CD4-positive, alpha-beta memory T cell (primary cell): ENCODE data around the gene EPB41L5. TPM values are rescaled to one million over a fixed set of nuclear protein-coding genes. Genes with fewer than 3 reads are reported as not detected.
A peak's percentile ranks its signal among the peaks of the same experiment; 100 is the strongest.

ENCODE experiments used
- CTCF ChIA-PET: fragments of 350-600 bp; sonication (Branson Sonifier 250); formaldehyde crosslinking; loops from one replicate; lab custom pipeline; 2021; ENCODE audit warnings: inconsistent platforms; ENCODE audit not compliant: partially characterized antibody; lab: Charles Lee
- POLR2A ChIA-PET: fragments of 350-600 bp; sonication (Branson Sonifier 250); formaldehyde crosslinking; loops from one replicate; lab custom pipeline; 2021; ENCODE audit not compliant: partially characterized antibody; lab: Charles Lee
- DNase-seq, 5 donors: peaks; one replicate each; pipeline versions ENCODE4 v3.0.0 to v3.0.0-alpha.2; 2020 to 2022; ENCODE audit warnings: mixed read lengths in 1 of 5
- H3K27ac ChIP-seq: one replicate; pipeline ENCODE4 v1.7.0; 2013; ENCODE audit warnings: low read depth, low read length
- H3K27me3 ChIP-seq: 2 replicates; pipeline ENCODE4 v1.7.0; 2013; ENCODE audit warnings: mild to moderate bottlenecking, low read length, moderate library complexity; ENCODE audit not compliant: insufficient read depth
- H3K36me3 ChIP-seq: 2 replicates; pipeline ENCODE4 v1.7.0; 2013; ENCODE audit warnings: mild to moderate bottlenecking, low read length, moderate library complexity; ENCODE audit not compliant: insufficient read depth
- H3K4me1 ChIP-seq: 2 replicates; pipeline ENCODE4 v1.7.0; 2013; ENCODE audit warnings: mild to moderate bottlenecking, low read length, moderate library complexity; ENCODE audit not compliant: insufficient read depth
- H3K4me3 ChIP-seq, 2 donors: one replicate each; pipeline ENCODE4 v1.7.0; 2013; ENCODE audit warnings: low read length in 2 of 2, mild to moderate bottlenecking in 1 of 2
- H3K9me3 ChIP-seq, 2 donors: one replicate each; pipeline ENCODE4 v1.7.0; 2013; ENCODE audit warnings: low read length in 2 of 2, control low read depth in 1 of 2; ENCODE audit not compliant: control insufficient read depth in 1 of 2
- H3K27ac Mint-ChIP-seq, 7 donors: one replicate each; pipeline ENCODE4 v1.8.0; 2020 to 2021; ENCODE audit warnings: mixed read lengths in 7 of 7, mild to moderate bottlenecking in 6 of 7, inconsistent platforms in 3 of 7, moderate library complexity in 3 of 7
- H3K27me3 Mint-ChIP-seq, 2 donors: one replicate each; pipeline ENCODE4 v1.8.0; 2020 to 2021; ENCODE audit warnings: mixed read lengths in 2 of 2
- H3K36me3 Mint-ChIP-seq, 2 donors: one replicate each; pipeline ENCODE4 v1.8.0; 2020 to 2021; ENCODE audit warnings: mixed read lengths in 2 of 2, inconsistent platforms in 1 of 2, mild to moderate bottlenecking in 1 of 2
- H3K4me1 Mint-ChIP-seq, 4 donors: one replicate each; pipeline ENCODE4 v1.8.0; 2020 to 2021; ENCODE audit warnings: mixed read lengths in 4 of 4, mild to moderate bottlenecking in 1 of 4
- H3K4me3 Mint-ChIP-seq, 8 donors: one replicate each; pipeline ENCODE4 v1.8.0; 2020 to 2021; ENCODE audit warnings: mixed read lengths in 8 of 8, mild to moderate bottlenecking in 7 of 8, moderate library complexity in 6 of 8, inconsistent platforms in 3 of 8
- H3K9me3 Mint-ChIP-seq, 8 donors: one replicate each; pipeline ENCODE4 v1.8.0; 2020 to 2021; ENCODE audit warnings: mixed read lengths in 8 of 8, mild to moderate bottlenecking in 5 of 8, inconsistent platforms in 3 of 8, moderate library complexity in 1 of 8
- intact Hi-C: fragments of 100-400 bp; cut with micrococcal nuclease; formaldehyde crosslinking; loops from one replicate; pipeline ENCODE4 v1.15.1; 2023
- polyA plus RNA-seq, 2 donors: library from polyadenylated mRNA; unstranded; fragments of 300-500 nt; fragmentation: Illumina TruSeq; gene quantifications; one replicate each; pipeline ENCODE4 v1.2.3, GENCODE V29; 2021
- total RNA-seq, 2 experiments: library from RNA; stranded (reverse); gene quantifications; one replicate each; pipeline ENCODE4 v1.2.3, GENCODE V29; 2021

EPB41L5 gene
- total and polyA plus RNA-seq, 4 experiments from 2014 or later: 1.4 to 6.2 (median 4.1) TPM

GRCh38 chr2:120221616-120222015 is 208.7 kb downstream of the EPB41L5 start:
- Mint-ChIP-seq H3K4me3 (peak overlapping the region; percentile 75 to 89 (median 86)), H3K9me3 (peaks cover 0 to 7% (median 0%) of the 10 kb centered on the region in 8 donors), H3K27ac (peak overlapping the region in 5 of 7 donors; percentile 48 to 97 (median 78)), H3K27me3 (no peaks in the 10 kb centered on the region), H3K36me3 (peaks cover 20 to 33% of the 10 kb centered on the region in 2 donors), H3K4me1 (peaks cover 28 to 61% (median 42%) of the 10 kb centered on the region in 4 donors)
- Histone ChIP-seq H3K27ac (no peak overlapping the region), H3K36me3 (no peaks in the 10 kb centered on the region), H3K4me1 (peaks cover 33% of the 10 kb centered on the region), H3K4me3 (no peak overlapping the region), H3K9me3 (no peaks in the 10 kb centered on the region), H3K27me3 (no peaks in the 10 kb centered on the region)
- CTCF ChIA-PET: interaction anchor here (0.6 to 2.4 kb wide), 4 partner anchors 46 to 469 kb away, joined by 3 to 26 read pairs (median 3); no protein-coding TSS in a partner anchor
- no peak for DNase-seq
- intact Hi-C loops: loop anchor here (2.0 to 5.0 kb wide), 2 partner anchors 114 to 543 kb away; partner anchors contain the start of gene TMEM177
- POLR2A ChIA-PET: interaction anchor here (1.0 to 4.0 kb wide), 6 partner anchors 11 to 462 kb away, joined by 3 to 62 read pairs (median 18); partner anchors contain the start of genes PTPN4 and RALB

GRCh38 chr2:120222186-120223033 is 209.5 kb downstream of the EPB41L5 start:
- Mint-ChIP-seq H3K27me3 (no peaks in the 10 kb centered on the region), H3K4me1 (peaks cover 29 to 64% (median 42%) of the 10 kb centered on the region in 4 donors), H3K4me3 (peak overlapping the region; percentile 83 to 89 (median 86)), H3K27ac (peak overlapping the region; percentile 85 to 97 (median 90)), H3K36me3 (peaks cover 19 to 29% of the 10 kb centered on the region in 2 donors), H3K9me3 (peaks cover 0 to 7% (median 0%) of the 10 kb centered on the region in 8 donors)
- Histone ChIP-seq H3K36me3 (no peaks in the 10 kb centered on the region), H3K9me3 (no peaks in the 10 kb centered on the region), H3K27me3 (no peaks in the 10 kb centered on the region), H3K4me1 (peaks cover 33% of the 10 kb centered on the region), H3K4me3 (peak overlapping the region in 1 of 2 donors; percentile 75), H3K27ac (peak overlapping the region; percentile 86)
- intact Hi-C loops: loop anchor here (1.0 to 5.0 kb wide), 5 partner anchors 10 to 544 kb away; partner anchors contain the start of genes RALB and TMEM177
- no peak for DNase-seq
- POLR2A ChIA-PET: interaction anchor here (1.0 to 4.0 kb wide), 11 partner anchors 8 to 463 kb away, joined by 3 to 62 read pairs (median 6); partner anchors contain the start of genes PTPN4 and RALB
- CTCF ChIA-PET: interaction anchor here (0.8 to 2.4 kb wide), 7 partner anchors 10 to 469 kb away, joined by 3 to 26 read pairs (median 4); no protein-coding TSS in a partner anchor

- peaks cover 35% of the 10 kb centered on the region for H3K4me1 ChIP-seq
- peaks cover 15 to 25% of the 10 kb centered on the region in 2 donors for H3K36me3 Mint-ChIP-seq
- H3K4me3 Mint-ChIP-seq: peak within 1 kb of the TSS; percentile 86 to 91 (median 88)
- peak within 1 kb of the TSS; percentile 73 to 75 for H3K4me3 ChIP-seq
- peak within 1 kb of the TSS; percentile 90 to 97 (median 92) for H3K27ac Mint-ChIP-seq
- peak within 1 kb of the TSS; percentile 86 for H3K27ac ChIP-seq
- H3K27me3 ChIP-seq: no peaks in the 10 kb centered on the region
- H3K27me3 Mint-ChIP-seq: no peaks in the 10 kb centered on the region
- peaks cover 0 to 7% (median 0%) of the 10 kb centered on the region in 8 donors for H3K9me3 Mint-ChIP-seq
- DNase-seq: peak; percentile 89 to 94 (median 90)
- intact Hi-C loops: loop anchor here (1.0 to 5.0 kb wide), 5 partner anchors 9 to 544 kb away; partner anchors contain the start of genes RALB and TMEM177
- POLR2A ChIA-PET: interaction anchor here (1.0 to 4.0 kb wide), 10 partner anchors 9 to 464 kb away, joined by 3 to 62 read pairs (median 7); partner anchors contain the start of genes PTPN4 and RALB
- no peaks in the 10 kb centered on the region for H3K9me3 ChIP-seq
- peaks cover 31 to 67% (median 47%) of the 10 kb centered on the region in 4 donors for H3K4me1 Mint-ChIP-seq
- no peaks in the 10 kb centered on the region for H3K36me3 ChIP-seq
- CTCF ChIA-PET: interaction anchor here (0.8 to 2.4 kb wide), 7 partner anchors 9 to 470 kb away, joined by 3 to 26 read pairs (median 4); no protein-coding TSS in a partner anchor
Measured at GRCh38 chr2:120223034-120223912, 210.4 kb downstream of the EPB41L5 start, which contains the start of gene TMEM185B. TMEM185B (minus strand) TSS chr2:120223400; CDS start chr2:120222976, 424 bp downstream.

GRCh38 chr2:120224256-120224655 is 211.4 kb downstream of the EPB41L5 start:
- DNase-seq: no peak
- ChIA-PET POLR2A (interaction anchor here (0.5 to 4.0 kb wide), 6 partner anchors 8 to 115 kb away, joined by 3 to 62 read pairs (median 6); partner anchors contain the start of gene RALB), CTCF (interaction anchor here (1.0 to 2.0 kb wide), 3 partner anchors 8 to 48 kb away, joined by 4 to 8 read pairs (median 4); no protein-coding TSS in a partner anchor)
- peaks cover 10 to 17% of the 10 kb centered on the region in 2 donors for H3K36me3 Mint-ChIP-seq
- no peaks in the 10 kb centered on the region for H3K27me3 Mint-ChIP-seq
- peaks cover 0 to 7% (median 0%) of the 10 kb centered on the region in 8 donors for H3K9me3 Mint-ChIP-seq
- Histone ChIP-seq H3K4me1 (peaks cover 41% of the 10 kb centered on the region), H3K4me3 (peak overlapping the region; percentile 73 to 75), H3K9me3 (no peaks in the 10 kb centered on the region), H3K36me3 (no peaks in the 10 kb centered on the region), H3K27me3 (no peaks in the 10 kb centered on the region), H3K27ac (peak overlapping the region; percentile 86)
- H3K4me1 Mint-ChIP-seq: peaks cover 35 to 69% (median 54%) of the 10 kb centered on the region in 4 donors
- peak overlapping the region; percentile 61 to 93 (median 91) for H3K27ac Mint-ChIP-seq
- H3K4me3 Mint-ChIP-seq: peak overlapping the region; percentile 85 to 91 (median 88)
- intact Hi-C loops: loop anchor here (5.0 kb wide), 1 partner anchor 117 kb away; no protein-coding TSS in a partner anchor

- Mint-ChIP-seq H3K27ac (peak overlapping the region; percentile 53 to 92 (median 86)), H3K4me3 (peak overlapping the region; percentile 4 to 89 (median 78)), H3K36me3 (peaks cover 6 to 14% of the 10 kb centered on the region in 2 donors), H3K27me3 (no peaks in the 10 kb centered on the region), H3K9me3 (peaks cover 0 to 7% (median 0%) of the 10 kb centered on the region in 8 donors), H3K4me1 (peaks cover 38 to 74% (median 57%) of the 10 kb centered on the region in 4 donors)
- POLR2A ChIA-PET: interaction anchor here (0.6 to 4.0 kb wide), 5 partner anchors 8 to 547 kb away, joined by 3 to 62 read pairs (median 5); partner anchors contain the start of gene RALB
- Histone ChIP-seq H3K4me3 (no peak overlapping the region), H3K27me3 (no peaks in the 10 kb centered on the region), H3K4me1 (peaks cover 48% of the 10 kb centered on the region), H3K36me3 (no peaks in the 10 kb centered on the region), H3K9me3 (no peaks in the 10 kb centered on the region), H3K27ac (no peak overlapping the region)
- intact Hi-C loops: loop anchor here (5.0 kb wide), 1 partner anchor 118 kb away; no protein-coding TSS in a partner anchor
- CTCF ChIA-PET: interaction anchor here (0.8 to 1.5 kb wide), 4 partner anchors 11 to 88 kb away, joined by 3 to 4 read pairs (median 4); no protein-coding TSS in a partner anchor
- no peak for DNase-seq
Measured at GRCh38 chr2:120224735-120225548, 212.1 kb downstream of the EPB41L5 start.
